OCI-M1 (cell line): ENCODE data around the gene MYO7B.
"Not testable (repeated sequence)": the region's sequence is repeated elsewhere in the genome, so short reads cannot be mapped to it uniquely, and the experiment has no call there.

Experiments
- DNase-seq: peaks from one replicate; lab custom pipeline; 2025; lab: John Stamatoyannopoulos, UW

Gene MYO7B

GRCh38 chr2:127523269-127523939 is 12.1 kb upstream of the MYO7B start:
- no peak for DNase-seq

GRCh38 chr2:127524198-127524834 is 11.2 kb upstream of the MYO7B start:
- not testable (repeated sequence) for DNase-seq

- DNase-seq: peak; percentile 46
Measured at GRCh38 chr2:127525691-127526131, 9.8 kb upstream of the MYO7B start.

GRCh38 chr2:127526132-127527000 is 9.1 kb upstream of the MYO7B start, which contains the start of gene IWS1:
TSS of gene IWS1 (minus strand) at chr2:127526489. CDS start at chr2:127526208, 281 bp downstream.
- peak; percentile 97 for DNase-seq

- peak; percentile 75 for DNase-seq
Measured at GRCh38 chr2:127527001-127527804, 8.3 kb upstream of the MYO7B start.

GRCh38 chr2:127528487-127528886 is 7.0 kb upstream of the MYO7B start:
- DNase-seq: peak; percentile 45

GRCh38 chr2:127529416-127529815 is 6.1 kb upstream of the MYO7B start:
- DNase-seq: not testable (repeated sequence)

- DNase-seq: peak; percentile 5
Measured at GRCh38 chr2:127530245-127531140, 5.0 kb upstream of the MYO7B start.

- DNase-seq: no peak
Measured at GRCh38 chr2:127531221-127531648, 4.2 kb upstream of the MYO7B start.

- no peak for DNase-seq
Measured at GRCh38 chr2:127532296-127532695, 3.2 kb upstream of the MYO7B start.

GRCh38 chr2:127535918-127536317 is 435 bp downstream of the MYO7B start:
- no peak for DNase-seq

- DNase-seq: peak; percentile 15
Measured at GRCh38 chr2:127536707-127537541, 1.4 kb downstream of the MYO7B start.

- no peak for DNase-seq
Measured at GRCh38 chr2:127537644-127538043, 2.2 kb downstream of the MYO7B start.

- no peak for DNase-seq
Measured at GRCh38 chr2:127541809-127542208, 6.3 kb downstream of the MYO7B start.

GRCh38 chr2:127542231-127542630 is 6.7 kb downstream of the MYO7B start:
- DNase-seq: no peak

- peak; percentile 74 for DNase-seq
Measured at GRCh38 chr2:127543013-127543501, 7.6 kb downstream of the MYO7B start.

- no peak for DNase-seq
Measured at GRCh38 chr2:127545189-127545588, 9.7 kb downstream of the MYO7B start.

- DNase-seq: no peak
Measured at GRCh38 chr2:127545796-127546195, 10.3 kb downstream of the MYO7B start.

GRCh38 chr2:127546797-127547196 is 11.3 kb downstream of the MYO7B start:
- no peak for DNase-seq
